HG02870 (cell line): ENCODE results near the gene APBA3.

Experiments used
- ATAC-seq: cut with Tn5 transposase; IDR thresholded peaks from one replicate; pipeline ENCODE4 v1.9.1; 2021; ENCODE audit warnings: mild to moderate bottlenecking, moderate library complexity; ENCODE audit not compliant: unreplicated experiment

Gene APBA3

DNA sequence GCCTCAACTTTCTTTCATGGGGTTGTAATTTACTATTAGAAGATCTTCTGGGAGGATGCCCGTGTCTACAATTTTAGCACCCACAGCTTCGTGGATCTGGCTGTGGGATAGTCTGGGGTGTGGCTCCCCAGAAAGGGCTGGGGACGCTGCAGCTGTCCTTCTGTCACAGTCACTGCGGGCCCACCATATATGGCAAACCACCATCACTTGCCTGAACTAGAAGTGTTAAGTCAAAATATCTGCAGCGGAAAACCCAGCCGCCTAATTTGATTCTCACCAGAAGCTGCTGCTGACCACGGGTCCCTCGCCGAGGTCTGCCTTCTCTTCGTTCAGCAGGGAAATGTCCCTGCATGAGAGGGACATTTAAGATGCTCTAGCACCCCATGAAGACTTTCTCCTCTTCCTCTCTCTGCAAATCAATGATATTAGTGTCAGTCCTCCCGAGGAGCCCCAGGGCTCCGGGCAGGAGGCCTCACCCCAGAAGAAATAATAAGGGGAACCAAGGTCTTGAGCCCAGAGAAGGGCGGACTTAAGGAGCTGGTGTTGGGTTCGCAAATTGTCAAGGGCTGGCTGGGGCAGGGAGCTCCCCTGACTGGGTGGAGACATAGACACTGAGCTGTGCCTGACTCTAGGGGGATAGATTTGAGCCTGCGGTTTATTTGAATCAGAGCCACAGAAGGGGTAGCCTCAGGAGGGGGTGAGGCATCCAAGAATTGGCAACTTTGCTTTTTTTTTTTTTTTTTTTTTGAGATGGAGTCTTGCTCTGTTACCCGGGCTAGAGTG lies 27.7 kb upstream of the APBA3 start:
- ATAC-seq, result no peak

DNA sequence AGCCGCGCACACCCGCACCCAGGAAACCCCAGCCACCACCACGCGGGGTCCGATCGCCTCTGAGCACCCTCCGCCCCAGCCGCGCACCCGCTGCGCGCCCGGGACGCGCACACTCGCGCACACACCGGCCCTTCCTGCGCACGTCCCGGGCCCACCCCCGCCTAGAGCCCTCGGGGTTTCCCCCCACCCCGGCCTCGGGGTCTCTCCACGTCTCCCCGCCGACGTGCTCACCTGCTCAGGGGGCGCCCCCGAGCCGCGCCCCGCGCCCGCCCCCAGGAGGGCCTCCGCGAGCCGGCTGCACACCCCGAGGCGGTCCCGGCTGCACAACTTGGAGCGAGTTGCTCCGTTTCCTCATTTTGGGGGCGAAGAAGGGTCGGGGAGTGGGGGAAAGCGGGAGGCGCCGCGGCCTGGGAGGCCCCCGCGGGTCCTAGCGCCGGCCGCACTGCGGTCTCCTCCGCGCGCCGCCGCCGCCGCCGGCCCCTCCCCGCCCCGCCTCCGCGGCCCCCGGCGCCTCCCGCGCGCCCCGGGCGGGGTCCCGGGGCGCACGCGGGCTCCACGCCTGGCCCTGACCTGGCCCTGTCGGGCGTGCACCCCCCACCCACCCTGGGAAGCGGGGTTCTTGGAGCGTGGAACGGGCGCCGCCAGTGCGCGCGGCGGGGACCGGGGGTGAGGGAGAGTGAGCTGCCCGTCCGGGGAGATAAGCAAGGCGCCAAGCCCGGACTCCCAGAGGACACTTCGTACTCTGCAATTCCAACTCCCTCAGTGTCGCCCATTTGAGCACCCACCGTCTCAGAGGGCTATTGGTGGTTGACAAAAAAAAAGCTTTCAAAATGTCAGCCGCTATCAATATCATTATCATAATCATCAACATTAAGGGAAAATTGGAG lies 24.7 kb upstream of the APBA3 start, which contains the start of gene MATK:
MATK (minus strand) TSS at position 444 of the 887 bp plus-strand sequence. CDS start 1,246 bp downstream, outside the sequence.
- no peak for ATAC-seq

DNA sequence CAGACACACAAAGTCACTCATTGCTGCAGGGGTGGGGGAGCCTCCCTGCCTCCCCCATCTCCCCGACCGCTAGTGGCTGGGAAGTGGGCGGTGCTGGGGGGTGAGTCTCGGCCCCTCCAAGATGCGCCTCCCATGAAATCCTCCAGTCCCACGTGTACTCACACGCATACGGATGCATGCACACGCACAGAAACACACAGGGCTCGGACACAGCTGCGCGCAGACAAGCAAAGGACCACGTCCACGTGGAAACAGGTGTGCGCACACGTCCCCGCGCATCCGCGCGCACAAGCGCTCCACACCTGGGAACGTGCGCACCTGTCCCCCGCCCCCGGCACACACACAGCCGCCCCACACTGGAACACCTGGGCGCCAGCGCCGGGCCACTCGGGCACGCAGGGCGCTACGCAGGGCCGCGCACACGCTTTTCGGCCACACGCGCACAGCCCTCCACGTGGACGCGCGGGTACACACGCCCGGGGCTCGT lies 24.0 kb upstream of the APBA3 start:
- ATAC-seq, result no peak

DNA sequence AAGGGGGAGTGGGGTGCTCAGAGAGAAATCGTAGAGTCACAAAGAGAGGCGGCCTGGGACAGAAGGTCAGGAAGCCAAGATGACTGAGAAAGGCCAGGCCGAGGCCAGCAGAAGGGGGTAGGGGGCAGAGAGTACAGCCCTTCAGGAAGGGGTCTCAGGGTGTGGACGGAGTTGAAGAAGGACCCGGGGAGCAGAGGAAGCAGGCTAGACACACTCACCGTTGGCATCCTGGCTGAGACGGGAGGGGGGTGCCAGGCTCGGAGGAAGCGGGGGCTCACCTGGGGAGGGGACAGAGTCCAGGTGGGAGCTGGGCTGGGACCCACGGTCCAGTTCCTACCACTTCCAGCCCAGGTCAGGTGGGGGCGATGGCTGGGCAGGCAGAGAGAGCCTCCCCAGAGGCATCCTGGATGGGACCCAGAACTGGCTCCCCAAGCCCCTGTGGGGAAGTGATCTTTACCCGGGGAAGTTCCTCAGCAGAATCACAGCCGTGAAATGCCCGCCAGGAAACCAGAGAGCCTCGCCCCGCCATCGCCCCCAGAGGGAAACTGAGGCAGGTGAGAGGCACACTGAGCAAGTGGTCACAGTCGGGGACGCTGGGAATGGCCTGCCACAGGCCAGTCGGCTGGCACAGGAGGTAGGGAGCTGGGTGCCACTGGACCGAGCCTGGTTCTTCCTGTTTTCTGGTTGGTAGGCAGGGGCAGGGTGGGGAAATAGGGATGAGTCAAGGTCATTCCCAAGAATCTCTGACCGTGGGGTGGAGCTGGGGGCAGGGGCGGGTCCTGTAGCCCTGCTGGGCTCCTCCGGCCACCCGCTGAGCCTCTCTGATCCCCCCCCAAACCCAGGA lies 23.3 kb upstream of the APBA3 start:
- ATAC-seq, result no peak

DNA sequence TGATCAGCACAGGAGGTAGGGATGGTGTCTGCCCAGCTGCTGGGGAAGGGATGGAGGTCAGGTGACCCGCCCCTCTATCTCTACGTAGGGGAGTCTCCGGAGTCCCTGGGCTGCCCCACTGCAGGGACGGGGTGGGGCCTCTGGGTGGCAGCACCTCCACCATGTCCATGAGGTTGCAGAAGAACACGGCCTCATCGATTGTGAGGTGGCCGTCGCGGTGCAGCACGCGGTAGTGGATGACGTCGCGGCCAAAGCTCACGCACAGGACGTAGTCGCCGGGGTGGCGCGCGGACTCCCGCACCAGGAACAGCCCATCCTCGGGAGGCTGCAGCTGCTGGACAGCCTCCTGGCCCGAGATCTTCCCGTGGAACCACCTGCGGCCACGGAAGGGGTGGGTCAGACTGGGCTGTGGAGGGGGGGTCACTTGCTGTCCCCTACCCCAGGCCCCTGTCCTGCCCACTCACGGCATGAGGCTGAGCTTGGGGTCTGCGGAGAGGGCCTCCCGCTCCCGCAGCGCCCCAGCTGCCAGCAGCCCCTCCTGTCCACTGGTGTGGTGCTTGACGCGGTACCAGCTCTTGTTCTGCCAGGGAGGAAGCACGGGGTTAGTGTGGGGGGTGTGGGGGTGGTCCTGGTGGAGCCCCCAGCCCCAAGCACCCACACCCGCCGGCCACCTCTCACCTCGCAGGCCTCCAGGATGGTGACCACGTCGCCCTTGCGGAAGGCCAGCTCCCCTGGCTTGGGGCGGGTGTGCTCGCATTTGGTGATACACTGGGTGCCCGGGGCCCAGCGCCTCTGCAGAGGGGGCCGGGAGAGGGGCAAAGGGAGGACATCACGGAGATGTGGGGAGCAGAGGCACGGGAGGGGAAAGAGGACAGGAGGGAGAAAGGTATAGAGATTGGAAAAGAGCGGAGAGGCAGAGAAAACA lies 22.4 kb upstream of the APBA3 start:
- ATAC-seq, result no peak

DNA sequence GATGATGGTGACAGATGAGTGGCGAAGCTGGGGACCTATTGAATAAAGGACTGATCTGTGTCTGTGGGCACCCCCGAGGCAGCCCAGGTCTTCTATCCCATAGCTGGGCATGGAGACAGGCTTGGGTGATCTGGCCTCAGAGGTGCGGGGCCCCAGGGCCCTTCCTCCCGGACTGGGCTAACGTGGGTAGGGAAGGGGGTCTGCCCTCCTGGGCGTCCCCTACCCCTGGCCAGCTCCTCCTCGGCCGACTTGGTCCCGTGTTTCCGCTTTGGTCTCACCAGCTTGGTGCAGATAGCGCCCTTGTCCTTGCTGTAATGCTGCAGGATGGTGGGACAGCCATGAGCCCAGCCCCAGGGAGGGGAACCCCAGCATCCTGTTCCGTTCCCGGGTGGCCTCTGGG lies 21.4 kb upstream of the APBA3 start:
- ATAC-seq, result no peak

DNA sequence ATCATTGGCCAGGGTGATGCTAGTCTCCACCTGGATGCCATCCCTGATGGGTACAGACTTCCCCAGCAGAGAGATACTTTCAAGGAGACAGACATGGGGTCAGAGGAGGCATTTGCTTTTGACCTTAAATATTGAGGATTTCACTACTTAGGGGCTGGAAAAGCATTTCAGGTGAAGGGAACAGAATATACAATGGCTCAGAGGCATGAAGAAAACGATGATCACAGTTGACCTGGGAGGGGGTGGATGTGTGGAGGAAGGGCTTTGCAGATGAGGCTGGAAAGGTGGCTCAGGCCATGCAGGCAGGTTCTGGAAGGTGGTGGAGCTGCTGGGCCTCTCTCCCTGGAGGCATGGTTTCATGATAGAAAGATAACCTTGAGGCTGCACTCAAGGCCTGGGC lies 20.8 kb upstream of the APBA3 start:
- no peak for ATAC-seq

DNA sequence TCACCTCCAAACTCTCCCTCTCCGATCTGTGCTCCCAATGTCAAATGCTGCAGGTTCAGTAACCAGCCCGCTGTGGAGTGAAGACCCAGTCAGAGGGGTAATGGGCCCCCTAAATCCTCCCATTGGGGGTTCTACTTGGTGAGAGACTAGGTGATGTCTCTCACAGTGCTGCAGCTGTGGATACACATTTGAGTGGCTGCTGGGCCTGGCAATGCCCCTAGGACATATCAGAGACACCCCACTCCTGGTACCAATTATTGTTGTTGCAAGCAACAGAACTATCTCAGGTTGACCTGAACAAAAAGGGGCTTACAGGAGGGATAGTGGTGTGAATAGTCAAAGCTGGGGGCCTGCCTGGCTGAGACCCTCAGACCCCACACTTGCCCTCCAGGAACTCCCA lies 20.1 kb upstream of the APBA3 start:
- ATAC-seq, result no peak

DNA sequence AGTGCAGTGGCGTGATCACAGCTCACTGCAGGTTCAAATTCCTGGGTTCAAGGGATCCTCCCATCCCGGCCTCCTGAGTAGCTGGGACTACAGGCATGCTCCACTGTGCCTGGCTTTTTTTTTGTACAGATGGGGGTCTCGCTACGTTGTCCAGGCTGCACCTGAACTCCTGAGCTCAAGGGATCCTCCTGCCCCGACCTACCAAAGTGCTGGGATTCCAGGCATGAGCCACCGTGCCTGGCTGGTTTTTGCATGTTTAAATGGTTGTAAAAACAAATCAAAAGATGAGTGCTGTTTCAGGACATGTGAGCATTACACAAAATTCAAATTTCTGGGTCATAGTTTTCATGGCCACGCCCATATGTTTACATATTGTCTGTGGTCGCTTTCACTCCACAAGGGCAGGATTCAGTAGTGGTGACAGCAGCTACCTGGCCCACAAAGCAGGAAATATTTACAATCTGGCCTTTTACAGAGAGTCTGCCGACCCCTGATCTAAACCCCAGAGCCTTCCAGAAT lies 19.4 kb upstream of the APBA3 start:
- no peak for ATAC-seq

DNA sequence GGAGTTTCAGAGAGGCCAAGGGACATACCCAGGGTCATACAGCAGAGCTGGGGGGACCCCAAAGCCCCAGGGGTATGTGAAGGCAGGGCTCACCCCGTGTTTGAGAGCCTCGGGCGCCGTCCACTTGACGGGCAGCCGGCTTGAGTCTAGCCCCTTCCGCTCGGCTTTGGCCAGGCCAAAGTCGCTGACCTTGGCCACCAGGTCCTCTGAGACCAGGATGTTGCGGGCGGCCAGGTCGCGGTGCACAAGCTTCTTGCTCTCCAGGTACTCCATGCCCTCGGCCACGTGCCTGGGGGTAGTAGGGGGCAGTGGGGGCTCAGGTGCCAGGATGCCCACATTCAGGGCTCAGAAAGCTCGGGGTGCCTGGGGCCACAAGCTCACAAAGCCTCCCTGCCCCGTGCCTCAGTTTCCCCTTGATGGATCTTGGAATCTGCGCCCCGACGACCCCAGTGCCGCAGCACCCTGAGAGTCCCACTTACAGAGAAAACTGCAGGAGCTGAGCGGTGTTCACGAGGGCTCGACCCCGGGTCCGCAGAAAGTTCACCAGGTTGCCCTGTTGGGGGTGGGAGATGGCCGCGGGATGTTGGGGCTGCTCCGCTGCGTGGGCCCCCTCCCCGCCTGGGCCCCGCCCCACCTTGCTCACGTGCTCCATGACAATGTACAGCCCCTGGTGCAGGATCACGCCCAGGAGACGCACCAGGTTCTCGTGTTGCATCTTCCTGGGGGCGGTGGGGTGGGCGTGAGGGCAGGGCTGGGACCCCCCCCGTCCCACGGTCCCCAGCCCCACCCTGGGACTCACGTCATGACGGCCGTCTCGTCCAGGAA lies 17.6 kb upstream of the APBA3 start:
- no peak for ATAC-seq

DNA sequence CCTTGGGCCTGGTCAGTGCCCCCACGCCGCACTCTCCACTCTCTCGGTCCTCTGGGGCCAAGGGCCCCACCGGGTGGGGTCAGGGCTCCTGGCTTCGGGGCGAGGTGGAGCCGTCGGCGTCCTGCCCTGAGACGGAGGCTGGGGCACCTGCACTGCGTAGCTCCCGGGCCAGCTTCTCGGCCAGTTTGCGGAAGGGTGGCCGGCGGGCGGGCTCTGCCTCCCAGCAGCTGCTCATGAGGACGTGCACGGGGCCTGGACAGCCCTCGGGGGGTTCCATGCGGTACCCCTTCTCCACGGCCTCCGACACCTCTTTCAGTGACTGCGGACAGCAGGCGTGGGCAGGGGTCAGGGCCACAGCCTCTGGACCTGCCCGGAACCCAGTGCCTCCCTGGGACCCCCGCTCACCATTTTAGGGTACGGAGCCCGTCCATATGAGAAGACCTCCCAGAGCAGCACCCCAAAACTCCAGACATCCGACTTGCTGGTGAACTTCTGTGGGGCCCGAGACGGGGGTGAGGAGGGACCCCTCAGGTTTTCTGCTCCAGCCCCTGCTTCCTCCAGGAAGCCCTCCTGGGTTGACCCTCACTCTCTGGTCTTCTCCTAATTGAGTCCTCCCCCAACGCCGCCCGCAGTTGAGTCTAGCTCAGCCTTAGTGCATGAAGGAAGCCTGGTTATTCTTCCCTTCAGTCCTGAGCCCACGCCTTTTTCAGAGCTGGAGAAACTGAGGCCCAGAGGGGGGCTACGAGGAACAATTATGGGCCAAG lies 16.8 kb upstream of the APBA3 start:
- ATAC-seq, result no peak

DNA sequence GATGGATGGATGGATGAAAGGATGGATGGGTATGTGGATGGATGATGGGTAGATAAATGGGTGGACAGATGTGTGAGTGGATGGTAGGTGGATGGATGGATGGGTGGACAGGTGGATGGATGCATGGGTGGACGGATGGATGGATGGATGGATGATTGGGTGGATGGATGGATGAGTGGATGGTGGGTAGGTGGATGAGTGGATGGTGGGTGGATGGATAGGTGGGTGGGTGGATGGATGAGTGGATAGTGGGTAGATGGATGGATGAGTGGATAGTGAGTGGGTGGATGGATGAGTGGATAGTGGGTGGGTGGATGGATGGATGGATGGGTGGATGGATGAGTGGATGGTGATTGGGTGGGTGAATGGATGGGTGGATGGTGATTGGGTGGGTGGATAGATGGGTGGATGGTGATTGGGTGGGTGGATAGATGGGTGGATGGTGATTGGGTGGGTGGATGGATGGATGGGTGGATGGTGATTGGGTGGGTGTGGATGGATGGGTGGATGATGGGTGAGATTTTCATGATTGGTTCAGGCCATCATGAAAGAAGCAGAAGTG lies 15.1 kb upstream of the APBA3 start:
- ATAC-seq, result no peak

DNA sequence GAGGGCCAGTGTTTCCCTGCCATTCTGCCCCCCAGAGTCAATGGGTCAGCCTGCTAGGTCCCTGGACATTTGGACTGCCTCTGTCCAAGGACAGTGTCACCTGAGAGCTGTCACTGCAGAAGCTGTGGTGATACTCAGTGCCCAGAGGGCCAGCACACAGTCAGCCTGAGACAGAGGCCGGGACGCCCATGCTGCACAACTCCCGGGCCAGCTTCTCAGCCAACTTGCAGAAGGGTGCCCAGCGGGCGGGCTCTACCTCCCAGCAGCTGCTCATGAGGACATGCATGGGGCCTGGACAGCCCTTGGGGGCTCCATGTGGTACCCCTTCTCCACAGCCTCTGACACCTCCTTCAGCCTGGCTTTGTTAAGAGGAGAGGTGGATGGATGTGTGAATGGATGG lies 14.3 kb upstream of the APBA3 start:
- ATAC-seq, result no peak

DNA sequence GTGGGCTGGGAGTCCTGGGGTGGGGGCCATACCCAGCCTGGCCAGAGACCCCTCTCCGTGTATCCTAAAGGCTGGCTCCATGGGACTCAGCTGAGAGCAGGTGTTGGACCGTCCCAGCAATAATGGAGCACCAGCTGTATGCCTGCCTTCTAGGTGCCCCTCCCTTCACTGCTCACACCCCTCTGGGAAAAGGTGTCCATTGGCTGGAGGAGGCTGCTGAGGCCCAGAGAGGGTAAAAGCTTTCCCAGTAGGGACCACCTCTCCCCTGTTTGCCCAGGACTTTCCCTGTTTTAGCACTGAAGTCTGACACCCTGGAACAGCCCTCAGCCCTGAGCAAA lies 13.9 kb upstream of the APBA3 start:
- no peak for ATAC-seq

DNA sequence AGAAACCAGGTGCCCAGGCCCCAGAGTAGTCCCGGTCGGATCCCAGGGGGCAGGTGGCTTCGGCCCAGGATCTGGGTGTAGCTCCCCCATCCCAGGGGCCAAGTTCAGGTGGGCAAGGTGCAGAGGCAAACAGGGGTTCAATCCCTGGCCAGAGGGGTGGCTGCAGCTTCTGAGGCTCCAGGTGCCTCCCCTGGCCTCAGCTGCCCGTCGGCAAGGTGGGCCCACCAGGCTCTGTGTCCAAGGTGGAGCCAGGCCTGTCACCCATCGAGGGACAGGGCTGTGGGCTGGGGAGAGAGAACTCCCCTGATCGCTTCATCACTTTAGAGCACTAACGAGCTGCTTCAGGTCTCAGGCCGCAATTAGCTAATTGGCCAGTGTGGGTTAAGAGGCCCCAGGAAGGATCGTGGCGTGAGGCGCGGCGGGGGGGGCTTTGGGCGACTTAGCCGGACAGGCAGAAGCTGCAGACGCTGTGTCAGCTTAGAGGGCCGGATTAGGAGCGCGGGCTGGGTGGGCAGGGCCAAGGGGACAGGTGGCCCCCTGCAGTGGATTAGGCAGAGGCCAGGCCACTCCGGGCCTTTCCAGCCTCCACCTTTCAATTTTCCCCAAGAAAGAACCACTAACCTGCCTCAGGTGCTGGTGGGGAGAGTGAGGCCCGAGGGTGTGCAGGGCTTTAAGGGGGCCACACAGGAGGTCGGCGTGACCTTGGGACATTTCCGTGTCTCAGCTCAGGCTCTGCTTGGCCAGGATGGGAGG lies 13.3 kb upstream of the APBA3 start:
- ATAC-seq, result no peak

DNA sequence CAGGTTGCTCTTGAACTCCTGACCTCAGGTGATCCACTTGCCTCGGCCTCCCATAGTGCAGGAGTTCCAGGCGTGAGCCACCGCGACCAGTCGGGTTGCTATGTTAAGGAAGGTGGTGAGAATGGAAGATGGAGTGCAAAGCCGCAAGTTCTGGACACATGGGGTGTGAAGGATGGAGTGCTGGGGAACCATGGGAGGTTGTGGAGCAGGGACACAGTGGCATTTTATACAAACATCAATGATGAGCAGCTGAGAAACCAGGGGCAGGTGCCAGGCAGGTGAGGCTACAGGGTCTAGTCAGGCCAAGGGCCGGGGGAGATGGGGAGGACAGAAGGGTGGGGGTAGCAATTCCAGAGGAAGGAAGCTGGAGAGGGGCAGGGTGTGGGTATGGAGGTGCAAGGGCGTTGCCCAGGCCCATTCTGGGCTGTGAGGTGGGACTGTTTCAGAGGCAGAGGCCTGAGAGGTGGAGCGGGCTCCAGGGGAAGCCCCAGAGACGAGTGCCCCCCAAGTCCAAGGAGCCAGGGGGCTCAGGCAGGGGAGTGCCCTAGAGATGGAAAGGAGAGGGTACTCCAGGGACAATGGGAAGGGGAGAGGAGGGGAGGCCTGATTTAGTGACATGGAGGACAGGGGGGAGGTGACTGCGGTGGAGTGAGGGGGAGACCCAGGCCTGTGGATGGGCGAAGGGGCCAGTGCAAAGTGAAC lies 12.5 kb upstream of the APBA3 start:
- ATAC-seq, result no peak
